ENCODE measurements around the gene HNRNPA0. TPM values are rescaled to one million over a fixed set of nuclear protein-coding genes. Genes with fewer than 3 reads are reported as not detected.

Gene HNRNPA0
- 10 to 100 TPM; 11.0 to 17.4 TPM for total RNA-seq

DNA sequence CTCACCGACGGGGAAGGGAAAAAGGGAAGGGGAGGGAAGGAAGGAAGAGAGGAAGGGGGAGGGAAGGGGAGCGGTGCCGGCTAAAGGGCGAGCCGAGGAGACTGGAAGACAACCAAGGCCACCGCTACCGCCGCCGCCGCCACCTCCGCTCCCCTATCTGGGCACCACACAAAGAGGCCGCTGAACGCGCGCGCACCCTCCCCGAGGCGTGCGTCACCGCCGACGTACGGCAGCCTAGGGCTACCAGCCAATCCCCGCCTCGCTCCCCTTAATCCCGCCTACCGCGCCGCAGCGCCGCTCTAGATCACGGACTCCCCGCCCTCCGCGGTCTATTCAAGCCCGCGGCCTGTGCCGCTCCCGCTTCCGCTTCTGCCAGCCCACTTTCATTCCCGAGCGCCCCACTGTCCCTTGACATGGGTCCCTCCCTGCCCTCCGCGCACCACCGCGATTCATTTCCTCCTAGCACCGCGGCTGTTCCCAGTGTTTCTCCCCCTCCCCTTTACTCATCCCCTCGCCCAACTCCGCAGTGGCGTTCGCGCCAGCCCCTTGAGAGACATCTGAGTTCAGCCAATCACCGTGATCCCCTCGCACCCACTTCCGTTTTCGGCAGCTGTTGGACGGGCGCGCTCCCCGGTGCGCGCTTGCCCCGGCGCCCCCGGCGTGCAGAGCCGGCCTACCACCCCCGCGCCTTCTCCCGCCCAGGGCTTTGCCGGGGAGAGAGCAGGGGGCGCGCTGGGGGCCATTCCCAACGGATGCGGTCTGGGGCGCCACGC, at the start of gene HNRNPA0:
HNRNPA0 (minus strand) TSS at position 176 of the 773 bp plus-strand sequence. CDS start 297 bp downstream, outside the sequence.
- Histone ChIP-seq H3K27me3 (replicated peaks; ENCODE audit: insufficient read depth) (no peaks in the 10 kb centered on the region), H3K9me3 (no peaks in the 10 kb centered on the region), H3K36me3 (no peaks in the 10 kb centered on the region), H3K4me3 (peak within 1 kb of the TSS; percentile 71 to 92), H3K27ac (peak within 1 kb of the TSS; percentile 99), H3K4me1 (replicated peaks) (no peaks in the 10 kb centered on the region)
- intact Hi-C loops (cut with DNase I) = loop anchor here (5.0 kb wide), 1 partner anchor 48 kb away; no protein-coding TSS in a partner anchor
- DNase-seq (ENCODE audit: low spot score) = peak; percentile 97
- TF ChIP-seq, protein P1, sequence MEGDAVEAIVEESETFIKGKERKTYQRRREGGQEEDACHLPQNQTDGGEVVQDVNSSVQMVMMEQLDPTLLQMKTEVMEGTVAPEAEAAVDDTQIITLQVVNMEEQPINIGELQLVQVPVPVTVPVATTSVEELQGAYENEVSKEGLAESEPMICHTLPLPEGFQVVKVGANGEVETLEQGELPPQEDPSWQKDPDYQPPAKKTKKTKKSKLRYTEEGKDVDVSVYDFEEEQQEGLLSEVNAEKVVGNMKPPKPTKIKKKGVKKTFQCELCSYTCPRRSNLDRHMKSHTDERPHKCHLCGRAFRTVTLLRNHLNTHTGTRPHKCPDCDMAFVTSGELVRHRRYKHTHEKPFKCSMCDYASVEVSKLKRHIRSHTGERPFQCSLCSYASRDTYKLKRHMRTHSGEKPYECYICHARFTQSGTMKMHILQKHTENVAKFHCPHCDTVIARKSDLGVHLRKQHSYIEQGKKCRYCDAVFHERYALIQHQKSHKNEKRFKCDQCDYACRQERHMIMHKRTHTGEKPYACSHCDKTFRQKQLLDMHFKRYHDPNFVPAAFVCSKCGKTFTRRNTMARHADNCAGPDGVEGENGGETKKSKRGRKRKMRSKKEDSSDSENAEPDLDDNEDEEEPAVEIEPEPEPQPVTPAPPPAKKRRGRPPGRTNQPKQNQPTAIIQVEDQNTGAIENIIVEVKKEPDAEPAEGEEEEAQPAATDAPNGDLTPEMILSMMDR (IDR thresholded peaks at IDR 0.05) = peak in 2 of 4 experiments; percentile 16 to 29
- TF ChIP-seq POLR2AphosphoS5 (IDR thresholded peaks at IDR 0.05) (peak; percentile 92), POLR2A (IDR thresholded peaks at IDR 0.05) (peak; percentile 99)
- under 1% methylated on average over 79 of the region's 79 CpGs for WGBS

DNA sequence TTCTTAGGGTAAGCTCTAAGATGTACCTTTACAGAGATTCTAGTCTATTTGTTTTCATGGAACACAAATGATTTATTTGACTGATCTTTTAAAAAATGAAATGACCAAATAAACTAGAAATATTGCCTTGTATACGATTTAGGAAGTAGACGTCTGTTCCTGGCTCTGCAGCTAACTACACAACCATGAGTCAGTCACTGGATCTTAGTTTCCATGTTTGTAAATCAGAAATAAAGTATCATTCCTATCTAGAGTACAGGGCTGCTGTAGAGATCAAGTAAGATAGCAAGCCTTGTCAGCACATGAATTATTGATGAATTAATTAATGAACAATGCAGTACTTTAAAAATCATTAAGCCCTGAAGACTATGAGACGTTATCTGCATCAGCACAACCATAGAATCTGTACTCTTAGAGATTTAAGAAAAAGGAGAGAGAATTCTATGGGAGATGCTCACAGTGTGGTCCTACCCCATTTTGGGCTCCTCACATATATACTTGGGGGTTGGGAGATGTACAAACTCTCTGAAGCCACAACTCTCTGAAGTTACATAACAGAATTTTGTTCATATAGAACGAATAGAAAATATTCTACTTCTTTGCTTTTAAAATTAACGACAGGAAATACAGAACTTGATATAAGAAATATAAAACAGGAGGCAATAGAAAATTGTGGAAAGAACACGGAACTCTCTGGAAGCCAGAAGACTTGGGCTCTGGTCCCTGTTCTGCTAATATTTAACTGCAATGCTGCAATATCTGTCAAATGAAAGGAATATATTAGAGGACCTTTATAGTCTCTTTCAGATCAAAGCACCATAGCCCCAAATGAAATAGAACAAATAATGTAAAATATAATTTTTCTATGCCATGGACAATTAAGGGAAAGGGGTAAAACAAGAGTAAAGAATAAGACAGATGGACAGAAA, 48.4 kb upstream of the HNRNPA0 start:
- intact Hi-C loops (cut with DNase I) = loop anchor here (5.0 kb wide), 1 partner anchor 50 kb away; the partner anchor contains the start of gene HNRNPA0
- peaks cover 3% of the 10 kb centered on the region for H3K4me1 ChIP-seq (replicated peaks)
- 25% methylated on average over 6 of the region's 6 CpGs for whole genome bisulfite sequencing
- no peak overlapping the region for H3K27ac ChIP-seq
- H3K27me3 ChIP-seq (replicated peaks; ENCODE audit: insufficient read depth) = no peaks in the 10 kb centered on the region
- no peak for DNase-seq (ENCODE audit: low spot score)
- no peaks in the 10 kb centered on the region for H3K9me3 ChIP-seq
- H3K36me3 ChIP-seq = no peaks in the 10 kb centered on the region
- TF ChIP-seq POLR2AphosphoS5 (IDR thresholded peaks at IDR 0.05) = peak; percentile 20
- TF ChIP-seq, protein P1 (IDR thresholded peaks at IDR 0.05) = no peak
- TF ChIP-seq POLR2A (IDR thresholded peaks at IDR 0.05) = no peak
- no peak overlapping the region for H3K4me3 ChIP-seq

DNA sequence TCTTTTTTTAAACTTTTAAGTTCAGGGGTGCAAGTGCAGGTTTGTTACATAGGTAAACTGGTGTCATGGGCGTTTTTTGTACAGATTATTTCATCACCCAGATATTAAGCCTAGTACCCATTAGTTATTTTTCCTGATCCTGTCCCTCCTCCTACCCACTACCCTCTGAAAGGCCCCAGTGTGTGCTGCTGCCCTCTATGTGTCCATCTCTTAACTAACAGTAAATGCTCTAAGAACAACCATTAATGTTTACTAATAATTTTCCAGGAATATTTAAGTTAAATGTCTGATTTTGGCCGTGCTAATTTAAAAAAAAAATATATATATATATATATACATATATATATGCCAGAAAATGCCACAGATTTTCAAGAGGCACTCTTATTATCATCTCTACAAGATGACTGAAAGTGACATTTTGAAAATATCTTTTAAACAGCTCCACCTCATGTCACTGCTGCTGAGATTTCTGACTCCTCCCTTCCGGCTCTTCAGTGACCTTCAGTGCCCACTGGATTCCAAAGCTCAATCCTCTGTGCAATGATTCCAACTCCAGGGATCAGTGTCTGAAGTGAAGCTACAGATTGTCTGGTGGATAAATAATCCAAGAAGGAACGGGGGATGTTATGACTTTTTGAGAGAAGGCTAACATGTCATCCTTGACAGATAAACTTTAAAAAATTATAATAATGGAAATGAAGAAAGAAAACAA, 46.7 kb upstream of the HNRNPA0 start:
- 78% methylated on average over 4 of the region's 4 CpGs for WGBS
- no peaks in the 10 kb centered on the region for H3K9me3 ChIP-seq
- H3K4me3 ChIP-seq = no peak overlapping the region
- no peak overlapping the region for H3K27ac ChIP-seq
- peaks cover 3% of the 10 kb centered on the region for H3K4me1 ChIP-seq (replicated peaks)
- no peaks in the 10 kb centered on the region for H3K36me3 ChIP-seq
- intact Hi-C loops (cut with DNase I) = loop anchor here (5.0 kb wide), 1 partner anchor 49 kb away; the partner anchor contains the start of gene HNRNPA0
- no peaks in the 10 kb centered on the region for H3K27me3 ChIP-seq (replicated peaks; ENCODE audit: insufficient read depth)
- DNase-seq (ENCODE audit: low spot score) = no peak
- TF ChIP-seq POLR2AphosphoS5 (IDR thresholded peaks at IDR 0.05) = no peak
- TF ChIP-seq, protein P1 (IDR thresholded peaks at IDR 0.05) = no peak
- no peak for TF ChIP-seq POLR2A (IDR thresholded peaks at IDR 0.05)

DNA sequence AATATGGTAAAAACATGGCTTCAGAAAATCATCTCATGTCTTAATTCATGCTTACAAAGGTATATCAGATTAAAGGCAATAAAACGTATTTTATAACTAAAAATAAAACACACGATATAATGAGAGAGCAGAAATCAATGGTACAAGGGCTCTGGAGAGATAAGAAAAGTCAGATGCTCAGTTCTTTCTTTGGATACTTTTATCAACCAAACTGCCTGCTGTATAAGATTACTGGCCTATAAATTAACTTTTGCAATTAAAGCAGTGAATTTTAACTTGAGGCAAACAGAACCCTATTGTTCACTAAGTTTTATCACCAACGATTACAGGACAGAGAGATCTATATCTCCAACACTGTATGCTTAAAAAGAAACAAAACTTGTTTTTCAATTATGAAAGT, 42.1 kb upstream of the HNRNPA0 start:
- DNase-seq (ENCODE audit: low spot score) = no peak
- Histone ChIP-seq H3K4me1 (replicated peaks) (no peaks in the 10 kb centered on the region), H3K27me3 (replicated peaks; ENCODE audit: insufficient read depth) (no peaks in the 10 kb centered on the region), H3K27ac (no peak overlapping the region), H3K36me3 (no peaks in the 10 kb centered on the region), H3K4me3 (no peak overlapping the region), H3K9me3 (no peaks in the 10 kb centered on the region)
- TF ChIP-seq, protein P1 (IDR thresholded peaks at IDR 0.05) = no peak
- TF ChIP-seq POLR2A (IDR thresholded peaks at IDR 0.05) (no peak), POLR2AphosphoS5 (IDR thresholded peaks at IDR 0.05) (no peak)
- intact Hi-C loops (cut with DNase I) = no loop called here
- WGBS = 24% methylated on average over 3 of the region's 3 CpGs
